ENCODE measurements around the gene KRT74. TPM values are rescaled to one million over a fixed set of nuclear protein-coding genes. Genes with fewer than 3 reads are reported as not detected.

Gene KRT74
- total and polyA plus RNA-seq, 10 of the 15 experiments (the other 5 are each of a cell fraction or from before 2014, with no cell fraction given), result not detected

GRCh38 chr12:52530366-52530765 is 43.3 kb downstream of the KRT74 start:
- DNase-seq (ENCODE audit: low read depth, low spot score), result no peak
- ATAC-seq, result no peak
- ChIA-PET RAD21 (ENCODE audit: unreplicated experiment) (no interaction called here), POLR2A (no interaction called here), CTCF (interaction anchor here (1.2 kb wide), 1 partner anchor 9 kb away, joined by 4 read pairs; no protein-coding TSS in a partner anchor), SMC1A (ENCODE audit: uncharacterized antibody, unreplicated experiment) (no interaction called here)
- Histone ChIP-seq H3K36me3 (ENCODE audit: control insufficient read depth in 2 of 2, insufficient read depth in 2 of 2, low read length in 1 of 2) (no peaks in the 10 kb centered on the region), H3K4me3 (no peak overlapping the region), H3K27ac (ENCODE audit: control insufficient read depth, insufficient read depth) (no peak overlapping the region), H3K9ac (ENCODE audit: control insufficient read depth, insufficient read depth, low read length) (no peak overlapping the region), H3K9me3 (replicated peaks; ENCODE audit: control insufficient read depth, insufficient read depth, low read length) (no peaks in the 10 kb centered on the region), H3K4me1 (ENCODE audit: control insufficient read depth, insufficient read depth, low read length) (no peaks in the 10 kb centered on the region), H3K79me2 (ENCODE audit: control insufficient read depth, insufficient read depth, low read length) (no peaks in the 10 kb centered on the region), H3K27me3 (replicated peaks in 1 of 2; ENCODE audit: control insufficient read depth in 2 of 2, insufficient read depth in 2 of 2, low read length in 1 of 2) (peaks cover 0 to 2% of the 10 kb centered on the region in 2 experiments; a peak in 2 of 4 replicates), H4K20me1 (ENCODE audit: control insufficient read depth, insufficient read depth) (no peaks in the 10 kb centered on the region), H3K4me2 (ENCODE audit: control insufficient read depth, insufficient read depth) (no peak overlapping the region), H2AFZ (ENCODE audit: control insufficient read depth, low read depth, low read length) (no peak overlapping the region)
- TF ChIP-seq ZNF24 (IDR thresholded peaks at IDR 0.05) (no peak), ZNF207 (IDR thresholded peaks at IDR 0.05; ENCODE audit: borderline replicate concordance) (no peak), BCL11A (IDR thresholded peaks at IDR 0.05; ENCODE audit: low read depth, low read length) (no peak), RB1 (IDR thresholded peaks at IDR 0.05; ENCODE audit: borderline replicate concordance) (no peak), JUNB (IDR thresholded peaks at IDR 0.05) (no peak), MTA2 (IDR thresholded peaks at IDR 0.05; ENCODE audit: low read depth) (no peak), ATF3 (IDR thresholded peaks at IDR 0.05; ENCODE audit: borderline replicate concordance, extremely low read depth, low read depth, low read length) (no peak), ESRRA (IDR thresholded peaks at IDR 0.05; ENCODE audit: low read length) (no peak), ETV6 (conservative IDR thresholded peaks at IDR 0.05 in 1 of 2, IDR thresholded peaks at IDR 0.05 in 1 of 2; ENCODE audit: borderline replicate concordance in 1 of 2, low read depth in 1 of 2) (no peak)
- TF ChIP-seq, protein P1, sequence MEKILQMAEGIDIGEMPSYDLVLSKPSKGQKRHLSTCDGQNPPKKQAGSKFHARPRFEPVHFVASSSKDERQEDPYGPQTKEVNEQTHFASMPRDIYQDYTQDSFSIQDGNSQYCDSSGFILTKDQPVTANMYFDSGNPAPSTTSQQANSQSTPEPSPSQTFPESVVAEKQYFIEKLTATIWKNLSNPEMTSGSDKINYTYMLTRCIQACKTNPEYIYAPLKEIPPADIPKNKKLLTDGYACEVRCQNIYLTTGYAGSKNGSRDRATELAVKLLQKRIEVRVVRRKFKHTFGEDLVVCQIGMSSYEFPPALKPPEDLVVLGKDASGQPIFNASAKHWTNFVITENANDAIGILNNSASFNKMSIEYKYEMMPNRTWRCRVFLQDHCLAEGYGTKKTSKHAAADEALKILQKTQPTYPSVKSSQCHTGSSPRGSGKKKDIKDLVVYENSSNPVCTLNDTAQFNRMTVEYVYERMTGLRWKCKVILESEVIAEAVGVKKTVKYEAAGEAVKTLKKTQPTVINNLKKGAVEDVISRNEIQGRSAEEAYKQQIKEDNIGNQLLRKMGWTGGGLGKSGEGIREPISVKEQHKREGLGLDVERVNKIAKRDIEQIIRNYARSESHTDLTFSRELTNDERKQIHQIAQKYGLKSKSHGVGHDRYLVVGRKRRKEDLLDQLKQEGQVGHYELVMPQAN (conservative IDR thresholded peaks at IDR 0.05), result no peak
- TF ChIP-seq, protein P2, sequence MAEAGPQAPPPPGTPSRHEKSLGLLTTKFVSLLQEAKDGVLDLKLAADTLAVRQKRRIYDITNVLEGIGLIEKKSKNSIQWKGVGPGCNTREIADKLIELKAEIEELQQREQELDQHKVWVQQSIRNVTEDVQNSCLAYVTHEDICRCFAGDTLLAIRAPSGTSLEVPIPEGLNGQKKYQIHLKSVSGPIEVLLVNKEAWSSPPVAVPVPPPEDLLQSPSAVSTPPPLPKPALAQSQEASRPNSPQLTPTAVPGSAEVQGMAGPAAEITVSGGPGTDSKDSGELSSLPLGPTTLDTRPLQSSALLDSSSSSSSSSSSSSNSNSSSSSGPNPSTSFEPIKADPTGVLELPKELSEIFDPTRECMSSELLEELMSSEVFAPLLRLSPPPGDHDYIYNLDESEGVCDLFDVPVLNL (IDR thresholded peaks at IDR 0.05; ENCODE audit: low read depth, low read length), result no peak
- no peak for FAIRE-seq
- 20% methylated on average over 2 of the region's 2 CpGs for WGBS (ENCODE audit: insufficient coverage, insufficient replicate concordance, low lambda C conversion rate, missing lambda C conversion rate)
- intact Hi-C loops (cut with micrococcal nuclease; ENCODE audit: unreplicated experiment) (no loop called here), in situ Hi-C loops (cut with MboI) (no loop called here)
- no TSS peak for BruUV-seq (replicated peaks)
